ENCODE results near the gene MYBBP1A. TPM values are rescaled to one million over a fixed set of nuclear protein-coding genes. Genes with fewer than 3 reads are reported as not detected.

The MYBBP1A gene
- total RNA-seq, 2 experiments from 2014 or later, result 72.4 to 94.3 TPM

DNA sequence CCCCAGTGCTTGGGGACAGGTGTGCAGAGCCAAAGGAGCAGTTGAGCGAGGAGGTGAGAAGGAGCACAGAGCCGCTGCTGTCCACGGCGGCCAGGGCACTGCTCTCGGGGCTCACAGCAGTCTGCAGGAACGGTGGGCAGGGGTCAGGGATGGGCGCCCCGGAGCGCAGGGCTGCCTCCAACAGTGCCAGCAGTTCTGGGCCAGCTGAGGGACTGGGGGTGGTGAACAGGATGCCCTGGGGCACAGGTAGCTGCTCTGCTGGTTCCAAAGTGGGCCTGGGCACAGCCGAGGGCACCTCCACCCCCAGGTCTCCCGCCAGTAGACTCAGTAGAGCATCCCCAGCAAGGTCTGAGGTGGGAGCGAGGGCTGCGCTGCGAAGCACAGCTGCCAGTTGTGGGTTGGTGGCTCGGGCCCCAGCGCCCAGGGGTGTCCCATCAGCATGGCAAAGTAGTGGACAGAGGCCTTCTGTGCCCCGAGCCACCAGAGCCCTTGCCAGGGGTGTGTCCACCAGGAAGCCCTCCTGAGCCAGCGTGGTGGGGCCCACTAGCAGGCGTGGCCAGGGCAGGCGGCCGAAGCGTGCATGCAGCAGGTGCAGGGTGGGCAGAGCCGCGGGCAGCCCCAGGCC lies 3.3 kb upstream of the MYBBP1A start:
- DNase-seq (no peak), ATAC-seq (no peak)
- Mint-ChIP-seq H3K27me3 (no peaks in the 10 kb centered on the region), H3K4me1 (peaks cover 48% of the 10 kb centered on the region), H3K9me3 (ENCODE audit: low read depth) (no peaks in the 10 kb centered on the region), H3K4me3 (no peak overlapping the region), H3K36me3 (peaks cover 2% of the 10 kb centered on the region), H3K27ac (no peak overlapping the region)
- CTCF ChIA-PET, result interaction anchor here (1.3 to 4.7 kb wide), 2 partner anchors 8 to 345 kb away, joined by 3 to 39 read pairs; partner anchors contain the start of gene CHRNE

- ATAC-seq (no peak), DNase-seq (no peak)
- Mint-ChIP-seq H3K27me3 (no peaks in the 10 kb centered on the region), H3K4me1 (peaks cover 43% of the 10 kb centered on the region), H3K27ac (no peak overlapping the region), H3K9me3 (ENCODE audit: low read depth) (no peaks in the 10 kb centered on the region), H3K36me3 (peaks cover 2% of the 10 kb centered on the region), H3K4me3 (no peak overlapping the region)
- CTCF ChIA-PET, result interaction anchor here (0.9 to 4.7 kb wide), 3 partner anchors 8 to 345 kb away, joined by 3 to 39 read pairs (median 3); partner anchors contain the start of gene CHRNE
These were observed 2.6 kb upstream of the MYBBP1A start for GRCh38 chr17:4557626-4558346.

DNA sequence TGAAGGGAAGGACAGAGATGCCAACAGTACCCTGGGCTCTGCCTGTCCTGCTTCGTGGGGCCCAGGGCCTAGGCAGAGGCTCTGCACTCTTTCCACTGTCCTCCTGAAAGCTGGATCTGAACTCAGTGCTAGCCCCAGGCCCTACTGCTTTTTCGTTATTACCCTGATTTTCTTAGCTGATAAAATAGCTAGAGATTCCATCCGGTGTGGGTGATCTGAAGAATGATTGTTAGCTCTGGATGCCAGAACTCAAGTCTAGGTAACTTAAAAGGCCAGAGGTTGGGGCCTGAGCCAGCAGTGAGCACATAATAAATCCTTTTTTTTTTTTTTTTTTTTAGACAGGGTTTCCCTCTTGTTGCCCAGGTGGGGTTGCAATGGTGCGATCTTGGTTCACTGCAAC lies 1.8 kb upstream of the MYBBP1A start:
- CTCF ChIA-PET, result interaction anchor here (0.9 to 4.7 kb wide), 3 partner anchors 9 to 346 kb away, joined by 3 to 39 read pairs (median 3); partner anchors contain the start of gene CHRNE
- H3K36me3 Mint-ChIP-seq, result peaks cover 2% of the 10 kb centered on the region
- no peak overlapping the region for H3K4me3 Mint-ChIP-seq
- peaks cover 36% of the 10 kb centered on the region for H3K4me1 Mint-ChIP-seq
- no peaks in the 10 kb centered on the region for H3K9me3 Mint-ChIP-seq (ENCODE audit: low read depth)
- DNase-seq (no peak), ATAC-seq (no peak)
- no peak overlapping the region for H3K27ac Mint-ChIP-seq
- no peaks in the 10 kb centered on the region for H3K27me3 Mint-ChIP-seq

- CTCF ChIA-PET, result interaction anchor here (1.1 to 4.7 kb wide), 2 partner anchors 10 to 122 kb away, joined by 3 to 39 read pairs; no protein-coding TSS in a partner anchor
- Mint-ChIP-seq H3K27me3 (no peaks in the 10 kb centered on the region), H3K9me3 (ENCODE audit: low read depth) (no peaks in the 10 kb centered on the region), H3K36me3 (peaks cover 4% of the 10 kb centered on the region), H3K4me3 (peak overlapping the region; percentile 87), H3K4me1 (peaks cover 28% of the 10 kb centered on the region), H3K27ac (peak overlapping the region; percentile 94)
- ATAC-seq, result no peak
- no peak for DNase-seq
These were observed 932 bp upstream of the MYBBP1A start for GRCh38 chr17:4555873-4556759.

- CTCF ChIA-PET, result interaction anchor here (0.9 to 4.7 kb wide), 4 partner anchors 11 to 355 kb away, joined by 3 to 39 read pairs (median 6); no protein-coding TSS in a partner anchor
- peak overlapping the region; percentile 94 for H3K27ac Mint-ChIP-seq
- H3K4me1 Mint-ChIP-seq, result peaks cover 27% of the 10 kb centered on the region
- peak overlapping the region; percentile 87 for H3K4me3 Mint-ChIP-seq
- H3K9me3 Mint-ChIP-seq (ENCODE audit: low read depth), result no peaks in the 10 kb centered on the region
- DNase-seq (no peak), ATAC-seq (no peak)
- H3K36me3 Mint-ChIP-seq, result peaks cover 12% of the 10 kb centered on the region
- H3K27me3 Mint-ChIP-seq, result no peaks in the 10 kb centered on the region
These were observed 665 bp downstream of the MYBBP1A start for GRCh38 chr17:4554441-4554996.

DNA sequence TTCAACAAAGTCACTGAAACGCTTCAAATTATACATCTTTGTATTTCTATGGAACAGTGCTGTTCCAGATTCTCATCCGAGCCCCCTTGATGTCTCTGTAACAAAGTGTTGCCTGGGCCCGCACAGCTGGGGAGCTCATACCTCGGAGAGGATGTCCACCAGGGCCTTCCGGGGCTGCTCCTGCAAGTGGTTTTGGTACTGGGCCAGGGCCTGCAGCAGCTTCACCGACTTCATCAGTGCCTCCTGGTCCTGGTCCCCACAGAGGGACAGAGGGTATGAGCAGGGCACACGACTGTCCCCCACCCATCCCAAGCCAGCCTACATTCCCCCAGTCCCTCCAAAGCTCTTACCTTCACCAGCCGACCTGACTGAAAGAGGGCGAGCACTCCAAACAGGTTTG lies 1.5 kb downstream of the MYBBP1A start:
- H3K4me1 Mint-ChIP-seq, result peaks cover 27% of the 10 kb centered on the region
- no peaks in the 10 kb centered on the region for H3K9me3 Mint-ChIP-seq (ENCODE audit: low read depth)
- peak overlapping the region; percentile 24 for H3K27ac Mint-ChIP-seq
- CTCF ChIA-PET, result interaction anchor here (0.6 to 4.7 kb wide), 3 partner anchors 12 to 133 kb away, joined by 4 to 39 read pairs (median 7); no protein-coding TSS in a partner anchor
- no peak for ATAC-seq
- H3K36me3 Mint-ChIP-seq, result peaks cover 13% of the 10 kb centered on the region
- H3K27me3 Mint-ChIP-seq, result no peaks in the 10 kb centered on the region
- DNase-seq, result no peak
- H3K4me3 Mint-ChIP-seq, result peak overlapping the region; percentile 87

DNA sequence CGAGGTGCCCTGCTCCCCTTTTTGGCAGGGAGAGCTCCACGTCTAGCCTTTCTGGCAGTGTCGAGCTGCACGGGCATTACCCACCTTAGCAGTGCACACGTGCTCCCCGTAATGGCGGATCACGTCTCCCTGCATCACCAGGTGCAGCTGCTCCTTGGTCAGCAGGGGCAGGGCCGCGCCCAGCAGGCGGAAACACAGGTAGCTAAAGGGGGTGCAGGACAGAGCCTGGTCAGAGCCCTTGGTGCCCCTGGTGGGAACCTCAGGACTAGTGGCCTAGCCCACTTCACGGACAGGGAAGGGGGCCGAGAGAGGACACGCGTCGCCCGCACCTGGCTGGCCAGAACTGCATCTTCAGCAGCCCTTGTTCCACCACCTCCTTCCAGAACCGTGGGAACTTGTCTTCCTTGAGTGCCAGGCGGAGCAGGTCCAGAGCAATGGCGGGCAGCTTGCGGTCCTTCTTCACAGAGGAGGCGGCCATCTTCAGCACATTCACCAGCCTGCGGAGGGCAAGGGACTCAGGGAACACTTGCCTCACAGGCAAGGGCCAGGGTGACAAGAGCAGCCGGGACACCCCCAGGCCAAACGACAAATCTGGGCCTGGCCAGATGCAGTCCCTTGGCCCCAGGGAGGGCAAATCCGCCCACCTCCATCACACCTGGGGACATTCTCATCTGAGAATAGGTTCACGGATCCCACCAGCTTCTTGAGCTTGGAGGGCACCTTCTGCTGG lies 3.2 kb downstream of the MYBBP1A start:
- no peak for ATAC-seq
- Mint-ChIP-seq H3K4me3 (no peak overlapping the region), H3K27me3 (no peaks in the 10 kb centered on the region), H3K27ac (no peak overlapping the region), H3K9me3 (ENCODE audit: low read depth) (no peaks in the 10 kb centered on the region), H3K4me1 (peaks cover 25% of the 10 kb centered on the region), H3K36me3 (peaks cover 13% of the 10 kb centered on the region)
- CTCF ChIA-PET, result interaction anchor here (2.1 to 4.4 kb wide), 2 partner anchors 14 to 131 kb away, joined by 7 to 20 read pairs; no protein-coding TSS in a partner anchor
- DNase-seq, result no peak

GRCh38 chr17:4551141-4551540 lies 4.0 kb downstream of the MYBBP1A start:
- H3K4me1 Mint-ChIP-seq, result peaks cover 23% of the 10 kb centered on the region
- H3K9me3 Mint-ChIP-seq (ENCODE audit: low read depth), result no peaks in the 10 kb centered on the region
- DNase-seq, result no peak
- no peak overlapping the region for H3K4me3 Mint-ChIP-seq
- CTCF ChIA-PET, result interaction anchor here (4.4 kb wide), 1 partner anchor 15 kb away, joined by 20 read pairs; no protein-coding TSS in a partner anchor
- peaks cover 13% of the 10 kb centered on the region for H3K36me3 Mint-ChIP-seq
- no peak overlapping the region for H3K27ac Mint-ChIP-seq
- no peak for ATAC-seq
- H3K27me3 Mint-ChIP-seq, result no peaks in the 10 kb centered on the region

DNA sequence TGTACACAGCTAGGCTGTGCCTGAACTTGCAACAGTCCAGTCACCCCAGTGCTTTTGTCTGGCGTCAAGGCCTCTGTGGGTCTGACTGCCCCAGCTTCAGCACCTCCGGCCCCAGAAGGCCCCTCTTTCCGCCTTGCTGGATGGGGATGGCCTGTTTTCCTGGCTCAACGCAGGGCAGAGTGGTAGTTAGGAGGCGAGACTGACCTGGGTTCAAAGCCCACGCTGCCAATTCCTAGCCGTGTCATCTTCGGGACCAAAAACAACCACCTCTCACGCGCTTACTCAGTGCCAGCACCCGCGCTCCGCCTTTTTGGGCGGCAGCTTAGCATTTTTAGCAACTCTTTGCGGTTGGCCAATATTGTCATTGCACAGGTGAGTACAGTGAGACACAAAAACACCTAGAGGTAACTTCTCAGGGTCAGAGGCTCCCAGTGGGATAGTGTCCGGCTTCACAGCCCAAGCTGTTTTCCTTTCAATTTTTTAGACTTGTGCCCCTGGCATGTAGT lies 4.6 kb downstream of the MYBBP1A start:
- CTCF ChIA-PET, result interaction anchor here (4.4 kb wide), 1 partner anchor 15 kb away, joined by 20 read pairs; no protein-coding TSS in a partner anchor
- no peaks in the 10 kb centered on the region for H3K27me3 Mint-ChIP-seq
- no peak overlapping the region for H3K4me3 Mint-ChIP-seq
- no peaks in the 10 kb centered on the region for H3K9me3 Mint-ChIP-seq (ENCODE audit: low read depth)
- no peak for ATAC-seq
- H3K36me3 Mint-ChIP-seq, result peaks cover 13% of the 10 kb centered on the region
- H3K27ac Mint-ChIP-seq, result no peak overlapping the region
- DNase-seq, result no peak
- peaks cover 17% of the 10 kb centered on the region for H3K4me1 Mint-ChIP-seq

GRCh38 chr17:4549781-4550533 lies 5.2 kb downstream of the MYBBP1A start:
- H3K27ac Mint-ChIP-seq, result no peak overlapping the region
- no peak overlapping the region for H3K4me3 Mint-ChIP-seq
- DNase-seq (no peak), ATAC-seq (no peak)
- CTCF ChIA-PET, result interaction anchor here (0.9 to 4.4 kb wide), 2 partner anchors 13 to 16 kb away, joined by 3 to 20 read pairs; no protein-coding TSS in a partner anchor
- peaks cover 13% of the 10 kb centered on the region for H3K36me3 Mint-ChIP-seq
- H3K9me3 Mint-ChIP-seq (ENCODE audit: low read depth), result no peaks in the 10 kb centered on the region
- peaks cover 15% of the 10 kb centered on the region for H3K4me1 Mint-ChIP-seq
- no peaks in the 10 kb centered on the region for H3K27me3 Mint-ChIP-seq

- no peak for DNase-seq
- ATAC-seq, result no peak
- Mint-ChIP-seq H3K4me1 (peaks cover 6% of the 10 kb centered on the region), H3K4me3 (no peak overlapping the region), H3K36me3 (peaks cover 14% of the 10 kb centered on the region), H3K27me3 (no peaks in the 10 kb centered on the region), H3K27ac (no peak overlapping the region), H3K9me3 (ENCODE audit: low read depth) (no peaks in the 10 kb centered on the region)
- CTCF ChIA-PET, result interaction anchor here (0.6 to 4.4 kb wide), 3 partner anchors 12 to 480 kb away, joined by 3 to 20 read pairs (median 3); no protein-coding TSS in a partner anchor
These were observed 6.3 kb downstream of the MYBBP1A start for GRCh38 chr17:4548721-4549531.

All from activated CD8-positive, alpha-beta memory T cell treated with anti-CD3 and anti-CD28 coated beads, Interleukin-2, amount 10 ng/mL, durations not matched to agents 7 days and 5 days (primary cell).